Hematopoietic multipotent progenitor cell treated with erythropoietin and hydrocortisone succinate and interleukin-3 and kit ligand, for 15 days (in vitro differentiated cells): ENCODE data around the gene SHISAL1.

ENCODE experiments used
- DNase-seq: peaks from one replicate; pipeline ENCODE4 v3.0.0-alpha.2; 2015; ENCODE audit warnings: low spot score

Gene SHISAL1

DNA sequence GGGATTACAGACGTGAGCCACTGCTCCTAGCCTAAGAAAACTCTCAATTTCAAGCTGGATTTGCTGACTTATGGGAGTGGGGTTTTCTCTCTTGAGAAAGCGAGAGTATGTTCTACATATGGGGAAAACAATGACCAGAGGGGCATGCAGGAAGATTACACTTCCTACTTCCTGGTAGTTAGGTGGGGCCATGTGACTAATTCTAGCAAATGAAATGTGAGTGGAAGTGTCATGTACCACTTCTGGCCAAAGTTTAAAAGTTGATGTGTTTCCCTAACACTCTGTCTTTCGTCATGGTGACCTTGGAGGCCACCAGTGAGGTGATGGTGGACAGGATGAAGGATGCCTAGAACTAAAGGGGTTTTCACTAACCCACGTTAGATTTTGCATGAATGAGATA, 81.5 kb downstream of the SHISAL1 start:
- no peak for DNase-seq

DNA sequence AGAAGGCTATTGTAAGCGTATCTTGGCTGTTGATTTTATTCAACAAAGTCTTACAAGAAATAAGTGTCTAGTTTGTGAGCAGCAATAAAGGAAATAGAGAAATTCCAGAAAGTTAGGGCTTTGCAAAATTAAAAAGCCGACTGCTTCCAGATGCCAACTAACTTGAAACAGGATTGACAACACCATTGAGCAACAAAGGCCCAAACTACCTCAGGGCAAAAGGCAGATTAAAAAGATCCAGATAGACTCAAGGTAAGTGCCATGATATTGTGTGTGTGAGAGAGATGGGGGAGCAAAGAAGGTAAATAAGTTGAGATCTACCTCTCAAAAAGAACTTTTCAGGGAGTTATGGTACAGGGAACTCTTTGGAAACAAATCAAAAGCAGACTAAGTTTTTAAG, 82.9 kb downstream of the SHISAL1 start:
- no peak for DNase-seq

GRCh38 chr22:44229331-44229730, 83.4 kb downstream of the SHISAL1 start:
- no peak for DNase-seq

GRCh38 chr22:44225812-44226211, 86.9 kb downstream of the SHISAL1 start:
- no peak for DNase-seq

DNA sequence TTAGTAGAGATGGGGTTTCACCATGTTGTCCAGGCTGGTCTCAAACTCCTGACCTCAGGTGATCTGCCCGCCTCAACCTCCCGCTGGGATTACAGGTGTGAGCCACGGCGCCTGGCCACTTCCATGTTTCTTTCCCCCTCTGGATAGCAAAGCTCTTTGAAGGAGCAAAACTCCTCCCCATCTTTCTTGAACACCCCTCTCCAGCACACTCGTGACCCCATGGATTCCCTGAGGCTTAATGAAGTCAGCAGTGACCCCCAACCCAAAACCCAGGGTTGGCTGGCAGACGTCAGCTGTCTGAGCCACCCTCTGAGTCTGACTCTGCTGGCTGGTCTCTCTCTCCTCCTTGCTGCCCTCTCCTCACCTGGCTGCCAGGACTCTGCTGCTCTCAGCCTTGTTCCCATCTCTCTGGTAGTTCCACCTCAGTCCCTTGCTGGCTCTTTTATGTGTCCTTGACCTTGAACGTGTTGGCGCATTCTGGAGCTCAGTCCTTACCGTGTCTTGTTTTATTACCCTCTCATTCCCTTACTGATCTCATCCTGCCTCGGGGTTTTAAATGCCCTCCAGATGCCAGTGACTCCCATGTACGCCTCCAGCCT, 87.6 kb downstream of the SHISAL1 start:
- DNase-seq = no peak

DNA sequence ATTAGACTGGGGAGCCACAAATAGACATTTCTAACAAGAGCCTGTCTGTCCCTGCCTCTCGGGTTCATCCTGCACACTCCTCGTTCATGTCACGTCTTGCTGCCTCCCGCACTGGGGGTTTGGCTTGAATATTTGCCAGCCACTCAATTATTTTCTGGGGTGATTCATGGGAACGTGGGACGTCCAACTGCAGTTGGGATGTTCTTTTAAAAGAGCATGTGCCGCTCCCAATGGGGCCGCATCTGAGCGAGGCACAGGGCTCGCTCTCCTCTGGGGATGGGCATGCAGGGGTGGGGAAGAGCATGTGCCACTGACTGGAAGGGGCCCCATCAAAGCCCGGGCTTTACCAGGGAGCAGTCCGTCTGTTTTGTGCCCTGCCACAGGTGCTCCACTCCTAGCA, 88.6 kb downstream of the SHISAL1 start:
- DNase-seq = no peak

GRCh38 chr22:44221710-44222475, 90.9 kb downstream of the SHISAL1 start:
- no peak for DNase-seq

DNA sequence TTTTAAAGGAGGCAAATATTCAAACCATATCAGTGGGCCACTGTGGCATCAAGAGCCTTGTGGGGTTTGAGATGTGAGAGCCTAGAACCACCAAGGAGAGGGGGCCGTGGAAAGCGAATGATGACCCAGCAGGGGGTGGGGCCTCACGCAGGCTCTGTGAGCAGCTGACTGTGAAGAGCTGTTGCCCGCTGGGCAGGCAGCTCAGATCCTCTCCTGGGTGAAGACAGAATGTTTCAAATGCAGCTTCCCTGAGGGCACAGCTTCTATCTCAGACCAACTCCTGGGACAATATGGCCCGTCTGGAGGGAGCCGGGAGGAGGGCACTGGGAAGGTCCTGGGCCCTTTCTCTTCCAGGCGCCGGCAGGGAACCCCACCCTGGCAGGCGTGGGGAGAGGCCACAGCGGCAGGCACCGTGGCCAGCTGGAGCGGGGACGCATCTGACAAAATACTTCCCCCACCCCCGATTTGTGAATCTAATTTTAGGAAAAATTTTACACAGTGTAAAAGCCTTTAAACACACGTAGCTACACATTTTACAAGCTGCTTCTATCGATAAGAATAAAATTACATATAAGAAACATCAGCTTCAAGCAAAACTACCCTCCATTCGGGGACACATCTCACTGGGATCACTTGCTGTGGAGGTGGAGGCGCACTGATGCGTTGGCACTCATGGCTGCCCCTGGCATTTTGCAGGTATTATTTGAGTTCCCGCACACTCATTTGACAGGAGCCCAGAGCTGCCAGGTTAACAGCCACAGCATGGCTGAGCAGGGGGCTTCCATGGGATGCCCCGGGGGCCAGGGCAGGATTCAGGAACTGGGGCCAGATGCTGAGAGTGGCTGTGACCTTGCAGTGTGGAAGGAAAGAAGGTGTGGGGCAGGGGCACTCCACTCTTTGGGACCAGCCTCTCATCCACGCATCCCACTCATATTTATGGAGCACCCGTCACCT, 91.7 kb downstream of the SHISAL1 start:
- no peak for DNase-seq

- DNase-seq = no peak
Observed at GRCh38 chr22:44219101-44219870, 93.5 kb downstream of the SHISAL1 start.

DNA sequence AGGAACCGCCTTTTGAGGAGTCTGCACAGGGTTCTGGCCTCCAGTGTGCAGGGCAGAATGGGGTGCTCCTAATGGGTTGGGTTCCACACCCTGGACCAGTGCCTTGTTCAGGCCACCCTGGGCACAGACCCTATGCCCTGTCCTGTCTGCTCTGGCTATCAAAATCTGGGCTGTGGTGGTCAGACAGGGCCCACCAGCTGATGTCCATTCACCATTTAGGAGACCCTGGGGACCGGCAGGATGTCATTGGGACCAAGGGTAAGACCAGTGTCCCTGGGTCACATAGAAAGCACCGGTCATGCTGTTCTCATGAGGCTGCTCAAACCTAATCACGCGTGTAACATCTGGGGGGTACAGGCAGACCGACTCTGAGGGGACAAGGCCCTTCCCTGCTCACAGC, 94.7 kb downstream of the SHISAL1 start:
- no peak for DNase-seq

- no peak for DNase-seq
Observed at GRCh38 chr22:44217346-44217745, 95.4 kb downstream of the SHISAL1 start.

DNA sequence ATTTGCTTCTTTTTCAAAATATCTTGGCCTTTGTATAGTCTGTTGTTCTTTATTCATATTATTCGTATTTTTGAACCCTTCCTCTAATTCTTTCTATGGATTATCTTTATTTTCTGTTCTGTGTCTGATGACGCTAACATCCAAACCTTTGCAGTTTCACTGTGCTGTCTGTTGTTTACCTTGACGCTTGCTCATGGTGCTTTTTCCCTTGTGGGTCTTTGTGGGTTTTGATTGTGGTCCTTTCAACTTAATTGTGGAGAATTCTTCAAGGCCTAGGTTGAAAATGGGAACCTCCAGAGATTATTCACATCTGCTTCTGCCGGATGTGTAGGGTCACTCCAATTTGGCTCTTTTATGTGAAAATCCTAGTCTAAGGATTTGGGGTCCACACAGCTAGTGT, 97.5 kb downstream of the SHISAL1 start:
- DNase-seq = no peak

- DNase-seq = no peak
Observed at GRCh38 chr22:44214764-44215163, 98.0 kb downstream of the SHISAL1 start.

GRCh38 chr22:44214187-44214586, 98.6 kb downstream of the SHISAL1 start:
- DNase-seq = no peak

- no peak for DNase-seq
Observed at GRCh38 chr22:44213489-44214043, 99.2 kb downstream of the SHISAL1 start.

DNA sequence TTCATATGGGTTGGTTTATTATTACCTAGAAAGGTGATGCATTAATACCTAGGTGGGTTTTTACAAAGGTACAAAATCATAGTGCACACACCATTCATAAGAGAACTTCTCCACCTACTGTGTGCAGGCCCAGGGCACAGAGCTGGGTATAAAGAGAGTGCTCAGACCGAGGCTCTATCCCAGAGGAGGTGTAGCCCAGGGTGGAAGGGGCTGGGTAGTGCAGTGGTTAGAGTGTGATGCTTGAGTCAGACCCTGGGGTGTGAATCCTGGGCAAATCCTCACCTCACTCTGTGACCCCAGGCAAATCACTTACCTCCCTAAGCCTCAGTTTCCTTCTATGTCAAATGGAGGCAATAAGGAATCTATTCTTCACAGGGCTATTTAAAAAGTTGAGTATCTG, 99.8 kb downstream of the SHISAL1 start:
- no peak for DNase-seq

DNA sequence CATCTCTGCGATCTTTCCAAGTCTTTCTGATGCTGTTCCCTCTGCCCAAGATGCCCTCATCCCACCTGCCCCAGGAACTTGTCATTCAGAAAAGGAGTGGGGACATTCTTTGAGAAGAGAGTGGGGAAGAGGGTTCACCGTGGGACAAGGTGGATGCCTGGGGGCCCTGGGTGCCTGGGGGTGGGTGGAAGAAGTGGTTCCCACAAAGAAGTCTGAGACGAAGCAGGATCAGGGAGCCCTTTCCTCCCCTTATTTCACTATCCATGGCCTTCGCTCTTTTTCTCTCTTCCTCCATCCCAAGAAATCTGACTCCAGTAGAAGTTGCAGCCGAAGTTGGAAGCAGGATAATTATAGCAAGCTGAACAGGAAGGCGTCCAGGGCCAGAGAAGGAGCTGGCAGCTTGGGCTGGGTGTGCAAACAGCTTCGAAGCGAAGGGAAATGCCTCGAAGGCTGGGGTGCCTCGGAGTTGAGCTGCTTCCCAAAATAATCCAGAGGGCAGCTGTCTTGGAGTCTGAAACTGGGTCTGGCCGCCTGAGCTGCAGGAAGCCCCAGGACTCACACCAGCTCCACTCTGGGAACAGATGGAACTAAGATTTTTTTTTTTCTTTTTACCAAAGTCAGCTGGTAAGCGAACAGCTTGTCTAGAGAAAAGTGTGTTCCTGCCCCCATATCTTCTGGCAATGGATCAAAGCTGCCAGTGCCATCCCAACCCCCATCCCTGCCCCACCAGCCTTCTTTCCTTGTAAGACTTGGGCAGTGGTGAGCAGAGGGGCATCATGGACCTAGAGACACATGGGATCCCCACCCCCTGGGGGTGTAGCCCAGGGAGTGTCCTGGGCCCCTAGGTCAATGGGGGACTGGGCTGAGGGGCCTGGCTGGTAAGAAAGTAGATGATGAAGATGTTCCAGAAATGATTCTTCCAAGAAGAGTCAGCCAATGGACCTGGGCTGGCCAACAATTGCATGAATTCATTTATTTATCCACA, 100.5 kb downstream of the SHISAL1 start:
- DNase-seq = no peak

- DNase-seq = no peak
Observed at GRCh38 chr22:44211256-44211945, 101.3 kb downstream of the SHISAL1 start.

GRCh38 chr22:44210722-44211121, 102.0 kb downstream of the SHISAL1 start:
- no peak for DNase-seq

- DNase-seq = no peak
Observed at GRCh38 chr22:44209343-44209742, 103.4 kb downstream of the SHISAL1 start.
